GM19023 (cell line): ENCODE measurements around the gene PGC.

Experiments used
- ATAC-seq: cut with Tn5 transposase; IDR thresholded peaks from one replicate; pipeline ENCODE4 v1.9.1; 2021; ENCODE audit warnings: mild to moderate bottlenecking, moderate library complexity; ENCODE audit not compliant: unreplicated experiment

Gene PGC

GRCh38 chr6:41716516-41717391 is 30.4 kb downstream of the PGC start:
- no peak for ATAC-seq

GRCh38 chr6:41715795-41716515 is 31.2 kb downstream of the PGC start:
- no peak for ATAC-seq

- no peak for ATAC-seq
Observed at GRCh38 chr6:41714556-41715273, 32.5 kb downstream of the PGC start.

GRCh38 chr6:41713650-41714291 is 33.4 kb downstream of the PGC start:
- ATAC-seq, result peak; percentile 47

- ATAC-seq, result peak; percentile 16
Observed at GRCh38 chr6:41713159-41713649, 34.0 kb downstream of the PGC start.

- no peak for ATAC-seq
Observed at GRCh38 chr6:41712651-41713103, 34.5 kb downstream of the PGC start.

- no peak for ATAC-seq
Observed at GRCh38 chr6:41711323-41712038, 35.7 kb downstream of the PGC start.

GRCh38 chr6:41709375-41709774 is 37.8 kb downstream of the PGC start:
- no peak for ATAC-seq

- ATAC-seq, result no peak
Observed at GRCh38 chr6:41708856-41709255, 38.3 kb downstream of the PGC start.

GRCh38 chr6:41707565-41708200 is 39.5 kb downstream of the PGC start:
- ATAC-seq, result no peak

- ATAC-seq, result no peak
Observed at GRCh38 chr6:41706876-41707564, 40.2 kb downstream of the PGC start.

GRCh38 chr6:41705996-41706835 is 41.0 kb downstream of the PGC start:
- peak; percentile 81 for ATAC-seq

- ATAC-seq, result no peak
Observed at GRCh38 chr6:41705311-41705995, 41.7 kb downstream of the PGC start.

GRCh38 chr6:41704656-41705310 is 42.4 kb downstream of the PGC start:
- ATAC-seq, result no peak

- no peak for ATAC-seq
Observed at GRCh38 chr6:41704028-41704427, 43.2 kb downstream of the PGC start.

- no peak for ATAC-seq
Observed at GRCh38 chr6:41702771-41703494, 44.3 kb downstream of the PGC start.
